CD4-positive, CD25-positive, alpha-beta regulatory T cell (primary cell): Measurements from ENCODE around the gene VILL. TPM values are rescaled to one million over a fixed set of nuclear protein-coding genes. Genes with fewer than 3 reads are reported as not detected.

ENCODE experiments used
- ATAC-seq, 2 donors: fragments of 150-1000 bp; cut with Tn5 transposase; one replicate each; pipeline ENCODE4 v1.10.0; 2021; ENCODE audit warnings: low read depth in 2 of 2, moderate number of reproducible peaks in 2 of 2, moderate library complexity in 1 of 2
- DNase-seq, 3 donors: peaks; one replicate each; pipeline versions ENCODE4 v3.0.0 to v3.0.0-alpha.2; 2012 to 2022; ENCODE audit warnings: mixed read lengths in 1 of 3
- H3K27ac ChIP-seq: one replicate; pipeline ENCODE4 v1.7.0; 2013; ENCODE audit warnings: mild to moderate bottlenecking, low read length; ENCODE audit not compliant: insufficient read depth, poor library complexity, severe bottlenecking
- H3K27me3 ChIP-seq: one replicate; pipeline ENCODE4 v1.7.0; 2013; ENCODE audit warnings: low read length; ENCODE audit not compliant: control insufficient read depth, insufficient read depth
- H3K36me3 ChIP-seq: one replicate; pipeline ENCODE4 v1.7.0; 2013; ENCODE audit warnings: mild to moderate bottlenecking, low read length, moderate library complexity; ENCODE audit not compliant: control insufficient read depth, insufficient read depth
- H3K4me1 ChIP-seq: 2 replicates; pipeline ENCODE4 v1.7.0; 2013; ENCODE audit warnings: mild to moderate bottlenecking, low read length; ENCODE audit not compliant: insufficient read depth, control insufficient read depth, poor library complexity, severe bottlenecking
- H3K4me3 ChIP-seq: one replicate; pipeline ENCODE4 v1.7.0; 2013; ENCODE audit warnings: low read depth, mild to moderate bottlenecking, low read length, moderate library complexity
- H3K9me3 ChIP-seq, 2 experiments: 1 replicate in 1 of 2; 2 replicates in 1 of 2; pipeline ENCODE4 v1.7.0; 2013; ENCODE audit warnings: low read length in 2 of 2, mild to moderate bottlenecking in 1 of 2, moderate library complexity in 1 of 2; ENCODE audit not compliant: control insufficient read depth in 2 of 2
- H3K27ac Mint-ChIP-seq, 3 donors: one replicate each; pipeline ENCODE4 v1.8.0; 2020 to 2022; ENCODE audit warnings: mild to moderate bottlenecking in 3 of 3, mixed read lengths in 3 of 3, moderate library complexity in 2 of 3
- H3K27me3 Mint-ChIP-seq: one replicate; pipeline ENCODE4 v1.8.0; 2022; ENCODE audit warnings: mild to moderate bottlenecking, mixed read lengths
- H3K36me3 Mint-ChIP-seq: one replicate; pipeline ENCODE4 v1.8.0; 2020; ENCODE audit warnings: mixed read lengths
- H3K4me1 Mint-ChIP-seq, 4 donors: one replicate each; pipeline ENCODE4 v1.8.0; 2020 to 2022; ENCODE audit warnings: mixed read lengths in 4 of 4, mild to moderate bottlenecking in 1 of 4
- H3K4me3 Mint-ChIP-seq, 4 donors: one replicate each; pipeline ENCODE4 v1.8.0; 2020 to 2022; ENCODE audit warnings: mild to moderate bottlenecking in 4 of 4, mixed read lengths in 4 of 4, moderate library complexity in 3 of 4
- H3K9me3 Mint-ChIP-seq, 7 donors: one replicate each; pipeline ENCODE4 v1.8.0; 2020 to 2022; ENCODE audit warnings: mixed read lengths in 7 of 7, mild to moderate bottlenecking in 3 of 7, moderate library complexity in 2 of 7
- polyA plus RNA-seq, 4 donors: library from polyadenylated mRNA; unstranded; fragments of 300-500 nt; fragmentation: Illumina TruSeq; gene quantifications; one replicate each; pipeline ENCODE4 v1.2.3, GENCODE V29; 2021
- total RNA-seq: library from RNA; stranded (reverse); gene quantifications from one replicate; pipeline ENCODE4 v1.2.3, GENCODE V29; 2022

VILL gene
- total and polyA plus RNA-seq, 5 donors from 2014 or later, result 9.0 to 24.0 (median 12.7) TPM

DNA sequence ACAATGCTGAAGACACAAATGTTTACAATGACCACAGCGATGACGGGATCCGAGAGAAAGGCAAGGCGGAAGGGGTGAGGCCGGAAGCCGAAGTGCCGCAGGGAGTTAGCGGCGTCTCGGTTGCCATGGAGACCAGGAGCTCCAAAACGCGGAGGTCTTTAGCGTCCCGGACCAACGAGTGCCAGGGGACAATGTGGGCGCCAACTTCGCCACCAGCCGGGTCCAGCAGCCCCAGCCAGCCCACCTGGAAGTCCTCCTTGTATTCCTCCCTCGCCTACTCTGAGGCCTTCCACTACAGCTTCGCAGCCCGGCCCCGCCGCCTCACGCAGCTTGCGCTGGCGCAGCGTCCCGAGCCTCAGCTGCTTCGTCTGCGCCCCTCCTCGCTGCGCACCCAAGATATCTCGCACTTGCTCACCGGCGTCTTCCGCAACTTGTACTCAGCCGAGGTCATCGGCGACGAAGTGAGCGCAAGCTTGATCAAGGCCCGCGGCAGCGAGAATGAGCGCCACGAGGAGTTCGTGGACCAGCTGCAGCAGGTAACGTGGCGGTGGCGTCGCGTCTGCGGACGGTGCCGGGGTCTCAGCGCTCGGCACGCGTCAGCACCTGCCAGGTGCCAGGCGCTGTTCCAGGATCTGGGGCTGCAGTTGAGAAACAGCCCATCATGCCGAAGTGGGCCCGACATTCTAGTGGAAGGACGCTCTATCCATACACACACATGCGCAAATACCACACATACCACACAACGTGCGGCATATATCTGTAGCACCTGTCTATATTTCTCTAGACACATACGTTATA, 48.7 kb downstream of the VILL start, which contains the start of gene DLEC1:
TSS of gene DLEC1 (plus strand) at position 108 of the 798 bp plus-strand sequence. CDS start at position 126, 18 bp downstream.
- peak; percentile 61 to 62 for ATAC-seq
- peaks cover 30% of the 10 kb centered on the region for H3K4me1 ChIP-seq
- H3K27ac Mint-ChIP-seq, result peak within 1 kb of the TSS; percentile 92 to 97 (median 92)
- H3K36me3 Mint-ChIP-seq, result no peaks in the 10 kb centered on the region
- peak within 1 kb of the TSS; percentile 83 for H3K4me3 ChIP-seq
- peak within 1 kb of the TSS; percentile 75 to 89 (median 86) for H3K4me3 Mint-ChIP-seq
- no peaks in the 10 kb centered on the region for H3K27me3 ChIP-seq
- H3K4me1 Mint-ChIP-seq, result peaks cover 17 to 36% (median 25%) of the 10 kb centered on the region in 4 donors
- peaks cover 0 to 8% (median 0%) of the 10 kb centered on the region in 7 donors for H3K9me3 Mint-ChIP-seq
- peaks cover 17% of the 10 kb centered on the region for H3K27me3 Mint-ChIP-seq
- H3K27ac ChIP-seq, result peak within 1 kb of the TSS; percentile 81
- no peaks in the 10 kb centered on the region for H3K36me3 ChIP-seq
- peak; percentile 73 to 95 (median 85) for DNase-seq
- H3K9me3 ChIP-seq, result no peaks in the 10 kb centered on the region

DNA sequence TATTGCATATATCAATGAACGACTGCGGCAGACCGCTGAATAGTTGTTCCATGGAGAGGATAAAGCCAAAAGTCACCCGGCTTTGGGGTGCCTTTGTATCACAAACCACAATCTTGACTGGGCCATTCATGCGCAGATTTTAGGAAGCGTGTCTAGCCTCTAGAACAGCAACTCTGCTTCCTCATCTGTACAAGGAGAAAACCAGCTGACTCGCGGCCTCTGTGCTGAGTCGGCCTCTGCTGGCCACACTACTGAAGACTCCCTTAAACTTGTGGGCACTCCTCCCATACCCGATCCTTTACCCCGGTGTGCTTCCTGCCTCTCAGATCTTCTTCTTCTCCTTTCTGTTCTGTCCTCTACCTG, 49.3 kb downstream of the VILL start:
- Mint-ChIP-seq H3K4me1 (peaks cover 17 to 36% (median 25%) of the 10 kb centered on the region in 4 donors), H3K36me3 (peaks cover 3% of the 10 kb centered on the region), H3K9me3 (peaks cover 0 to 8% (median 0%) of the 10 kb centered on the region in 7 donors), H3K4me3 (peak overlapping the region; percentile 75 to 89 (median 86)), H3K27me3 (peaks cover 17% of the 10 kb centered on the region), H3K27ac (peak overlapping the region; percentile 92 to 97 (median 92))
- H3K27ac ChIP-seq, result peak overlapping the region; percentile 81
- H3K4me3 ChIP-seq, result peak overlapping the region; percentile 83
- H3K4me1 ChIP-seq, result peaks cover 30% of the 10 kb centered on the region
- no peaks in the 10 kb centered on the region for H3K9me3 ChIP-seq
- DNase-seq, result peak; percentile 35 to 76 (median 45)
- no peaks in the 10 kb centered on the region for H3K36me3 ChIP-seq
- ATAC-seq, result peak; percentile 42 to 49
- H3K27me3 ChIP-seq, result no peaks in the 10 kb centered on the region

DNA sequence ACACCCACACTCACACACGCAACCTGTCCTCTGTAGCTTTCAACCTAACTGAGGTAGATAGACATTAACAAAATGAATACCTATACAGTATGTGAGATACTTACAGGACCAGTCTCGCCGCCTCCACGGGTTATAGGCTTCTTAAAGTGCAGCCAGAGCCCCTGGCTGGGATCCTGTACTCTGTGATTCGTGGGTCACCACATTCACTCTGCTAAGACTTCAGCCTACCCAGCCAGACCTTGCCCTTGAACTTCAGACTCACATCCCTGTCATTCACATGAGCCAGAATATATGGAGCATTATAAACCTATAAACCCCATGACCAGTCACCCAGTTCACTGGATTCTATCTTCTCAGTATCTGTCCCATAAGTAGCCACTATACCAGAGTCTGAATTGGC, 49.8 kb downstream of the VILL start:
- Mint-ChIP-seq H3K4me3 (peak overlapping the region; percentile 75 to 89 (median 86)), H3K9me3 (peaks cover 0 to 8% (median 0%) of the 10 kb centered on the region in 7 donors), H3K36me3 (peaks cover 3% of the 10 kb centered on the region), H3K4me1 (peaks cover 17 to 36% (median 25%) of the 10 kb centered on the region in 4 donors), H3K27me3 (peaks cover 17% of the 10 kb centered on the region), H3K27ac (peak overlapping the region; percentile 45 to 92 (median 92))
- Histone ChIP-seq H3K4me1 (peaks cover 30% of the 10 kb centered on the region), H3K27ac (peak overlapping the region; percentile 81), H3K36me3 (no peaks in the 10 kb centered on the region), H3K9me3 (no peaks in the 10 kb centered on the region), H3K27me3 (no peaks in the 10 kb centered on the region), H3K4me3 (peak overlapping the region; percentile 83)
- ATAC-seq (no peak), DNase-seq (no peak)

DNA sequence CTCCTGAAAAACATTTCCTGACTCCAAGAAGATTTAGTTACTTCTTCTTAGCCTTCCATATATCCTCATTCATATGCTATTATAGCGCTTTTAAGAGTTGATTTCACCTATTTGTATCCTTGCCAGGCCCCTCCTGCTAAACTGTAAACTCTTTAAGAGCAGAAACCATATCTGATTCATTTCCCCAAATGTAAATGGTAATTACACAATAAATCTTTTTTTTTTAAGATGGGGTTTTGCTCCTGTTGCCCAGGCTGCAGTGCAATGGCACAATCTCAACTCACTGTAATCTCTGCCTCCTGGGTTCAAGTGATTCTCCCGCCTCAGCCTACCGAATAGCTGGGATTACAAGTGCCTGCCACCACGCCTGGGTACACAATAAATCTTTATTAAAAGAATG, 52.9 kb downstream of the VILL start:
- Histone ChIP-seq H3K36me3 (no peaks in the 10 kb centered on the region), H3K9me3 (no peaks in the 10 kb centered on the region), H3K4me3 (no peak overlapping the region), H3K27ac (no peak overlapping the region), H3K4me1 (peaks cover 17% of the 10 kb centered on the region), H3K27me3 (no peaks in the 10 kb centered on the region)
- Mint-ChIP-seq H3K27me3 (peaks cover 25% of the 10 kb centered on the region), H3K4me3 (no peak overlapping the region), H3K27ac (no peak overlapping the region), H3K9me3 (peaks cover 0 to 4% (median 0%) of the 10 kb centered on the region in 7 donors), H3K36me3 (peaks cover 15% of the 10 kb centered on the region), H3K4me1 (peaks cover 9 to 20% (median 17%) of the 10 kb centered on the region in 4 donors)
- DNase-seq (no peak), ATAC-seq (no peak)

DNA sequence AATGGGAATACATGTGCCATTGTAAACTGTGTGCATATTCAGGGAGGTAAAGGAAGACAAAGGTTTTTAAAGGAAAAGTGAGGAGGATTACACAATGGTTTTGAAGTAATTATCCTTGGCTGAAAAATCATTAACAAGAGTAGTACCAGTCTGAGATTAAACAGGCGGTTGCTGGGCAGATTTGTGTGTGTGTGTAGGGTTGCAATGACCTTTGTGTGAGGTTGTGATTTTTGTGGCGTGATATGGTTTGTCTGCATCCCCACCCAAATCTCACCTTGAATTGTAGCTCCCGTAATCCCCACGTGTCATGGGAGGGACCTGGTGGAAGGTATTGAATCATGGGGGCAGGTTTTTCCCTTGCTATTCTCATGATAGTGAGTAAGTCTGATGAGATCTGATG, 55.4 kb downstream of the VILL start:
- peaks cover 12% of the 10 kb centered on the region for H3K27me3 Mint-ChIP-seq
- H3K27me3 ChIP-seq, result no peaks in the 10 kb centered on the region
- no peaks in the 10 kb centered on the region for H3K9me3 ChIP-seq
- ATAC-seq (no peak), DNase-seq (no peak)
- peaks cover 20% of the 10 kb centered on the region for H3K36me3 Mint-ChIP-seq
- no peak overlapping the region for H3K4me3 Mint-ChIP-seq
- H3K4me1 Mint-ChIP-seq, result peaks cover 0 to 3% (median 0%) of the 10 kb centered on the region in 4 donors
- peaks cover 0 to 2% (median 0%) of the 10 kb centered on the region in 7 donors for H3K9me3 Mint-ChIP-seq
- no peak overlapping the region for H3K4me3 ChIP-seq
- no peaks in the 10 kb centered on the region for H3K36me3 ChIP-seq
- no peaks in the 10 kb centered on the region for H3K4me1 ChIP-seq
- H3K27ac ChIP-seq, result no peak overlapping the region
- no peak overlapping the region for H3K27ac Mint-ChIP-seq

DNA sequence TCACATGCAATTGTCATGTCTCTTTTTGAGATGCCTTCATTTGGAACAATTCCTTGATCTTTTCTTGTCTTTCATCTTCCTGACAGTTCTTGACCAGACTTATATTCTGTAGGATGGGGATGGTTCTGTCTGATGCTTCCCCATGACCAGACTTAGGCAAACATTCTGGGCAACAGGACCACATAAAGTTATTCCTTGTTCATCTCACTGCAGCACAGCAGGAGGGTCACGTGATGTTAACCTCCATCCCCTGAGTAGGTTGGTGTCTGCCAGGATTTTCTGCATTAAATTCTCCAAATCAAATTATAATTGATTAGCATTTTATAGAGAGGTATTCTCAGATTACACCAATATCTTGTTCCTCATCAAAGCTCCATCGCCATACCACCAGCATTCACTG, 56.2 kb downstream of the VILL start:
- ATAC-seq, result no peak
- Mint-ChIP-seq H3K27me3 (peaks cover 12% of the 10 kb centered on the region), H3K4me3 (no peak overlapping the region), H3K27ac (no peak overlapping the region), H3K9me3 (peaks cover 0 to 2% (median 0%) of the 10 kb centered on the region in 7 donors), H3K36me3 (peaks cover 20% of the 10 kb centered on the region), H3K4me1 (peaks cover 0 to 3% (median 0%) of the 10 kb centered on the region in 4 donors)
- H3K4me1 ChIP-seq, result no peaks in the 10 kb centered on the region
- no peak overlapping the region for H3K27ac ChIP-seq
- no peaks in the 10 kb centered on the region for H3K36me3 ChIP-seq
- H3K9me3 ChIP-seq, result no peaks in the 10 kb centered on the region
- DNase-seq, result no peak
- H3K4me3 ChIP-seq, result no peak overlapping the region
- H3K27me3 ChIP-seq, result no peaks in the 10 kb centered on the region

DNA sequence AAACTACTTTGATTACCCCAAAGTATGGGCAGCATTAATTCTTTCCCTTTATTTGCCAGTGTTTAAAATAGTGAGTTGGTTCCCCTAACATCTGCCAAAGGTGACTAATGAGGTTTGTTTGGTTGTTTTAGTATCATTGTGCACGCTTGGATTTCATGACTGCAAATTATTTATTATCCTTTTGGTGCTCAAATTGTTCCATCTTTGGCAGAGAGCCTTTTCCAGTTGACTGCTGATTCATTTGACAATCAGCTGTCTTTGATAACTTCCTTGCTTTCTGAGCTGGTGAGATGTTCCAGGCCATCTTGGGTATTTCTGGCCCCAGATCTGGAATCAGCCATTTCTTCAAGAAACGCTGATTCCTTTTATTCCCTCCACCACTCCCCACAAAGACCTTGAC, 57.3 kb downstream of the VILL start:
- no peak for DNase-seq
- H3K36me3 ChIP-seq, result no peaks in the 10 kb centered on the region
- H3K9me3 Mint-ChIP-seq, result peaks cover 0 to 2% (median 0%) of the 10 kb centered on the region in 7 donors
- H3K4me1 Mint-ChIP-seq, result peaks cover 0 to 3% (median 0%) of the 10 kb centered on the region in 4 donors
- no peak overlapping the region for H3K27ac Mint-ChIP-seq
- peaks cover 10% of the 10 kb centered on the region for H3K27me3 Mint-ChIP-seq
- peaks cover 20% of the 10 kb centered on the region for H3K36me3 Mint-ChIP-seq
- H3K9me3 ChIP-seq, result no peaks in the 10 kb centered on the region
- no peak overlapping the region for H3K27ac ChIP-seq
- no peaks in the 10 kb centered on the region for H3K27me3 ChIP-seq
- no peak overlapping the region for H3K4me3 ChIP-seq
- no peak for ATAC-seq
- no peak overlapping the region for H3K4me3 Mint-ChIP-seq
- H3K4me1 ChIP-seq, result no peaks in the 10 kb centered on the region
